PC-9 (cell line): ENCODE measurements around the gene ADAT3. TPM values are rescaled to one million over a fixed set of nuclear protein-coding genes. Genes with fewer than 3 reads are reported as not detected.

Experiments
- BruUV-seq: library from RNA; stranded (reverse); fragments of 400-500 nt; replicated peaks from 2 replicates; lab custom pipeline; 2021; lab: Mats Ljungman, UMichigan
- CTCF ChIA-PET: fragments of 300-600 bp; sonication (Branson Sonifier 250); formaldehyde crosslinking; loops from one replicate; lab custom pipeline; 2022; ENCODE audit warnings: antibody characterized with exemption; lab: Charles Lee
- POLR2A ChIA-PET: fragments of 300-600 bp; sonication (Branson Sonifier 250); formaldehyde crosslinking; loops from one replicate; lab custom pipeline; 2022; ENCODE audit warnings: antibody characterized with exemption; ENCODE audit not compliant: unreplicated experiment; lab: Charles Lee
- DNase-seq, 2 experiments: peaks; one replicate each; pipeline versions ENCODE4 v3.0.0 to v3.0.0-alpha.2; 2015 to 2022; ENCODE audit warnings: mixed read lengths in 1 of 2
- H2AFZ ChIP-seq: fragments of 200-600 bp; sonication (generic); 2 replicates; pipeline ENCODE4 v1.8.1; 2017; ENCODE audit warnings: antibody characterized with exemption
- H3F3A ChIP-seq: fragments of 200-600 bp; sonication (generic); 2 replicates; pipeline ENCODE4 v1.8.1; 2017; ENCODE audit warnings: antibody characterized with exemption, mild to moderate bottlenecking, low read depth; ENCODE audit not compliant: insufficient read depth
- H3K27ac ChIP-seq: fragments of 200-600 bp; sonication (generic); 2 replicates; pipeline ENCODE4 v1.6.1; 2016; ENCODE audit warnings: mixed run types
- H3K27me3 ChIP-seq: fragments of 200-600 bp; sonication (generic); 2 replicates; pipeline ENCODE4 v1.6.1; 2016; ENCODE audit warnings: low read depth, mixed run types; ENCODE audit not compliant: insufficient read depth
- H3K36me3 ChIP-seq: fragments of 200-600 bp; sonication (generic); 2 replicates; pipeline ENCODE4 v1.6.1; 2016; ENCODE audit warnings: low read depth, mixed run types
- H3K4me1 ChIP-seq: fragments of 200-600 bp; sonication (generic); replicated peaks from 2 replicates; pipeline ENCODE4 v1.6.1; 2016; ENCODE audit warnings: mixed run types; ENCODE audit not compliant: insufficient read depth
- H3K4me2 ChIP-seq: fragments of 200-600 bp; sonication (generic); 2 replicates; pipeline ENCODE4 v1.6.1; 2017; ENCODE audit warnings: mixed run types
- H3K4me3 ChIP-seq: fragments of 200-600 bp; sonication (generic); 2 replicates; pipeline ENCODE4 v1.6.1; 2016; ENCODE audit warnings: mixed run types
- H3K79me2 ChIP-seq: fragments of 200-600 bp; sonication (generic); 2 replicates; pipeline ENCODE4 v1.6.1; 2017; ENCODE audit warnings: low read depth, mixed run types
- H3K9me2 ChIP-seq: fragments of 200-600 bp; sonication (generic); 2 replicates; pipeline ENCODE4 v1.8.1; 2017; ENCODE audit warnings: mild to moderate bottlenecking; ENCODE audit not compliant: insufficient read depth
- H3K9me3 ChIP-seq: fragments of 200-600 bp; sonication (generic); 2 replicates; pipeline ENCODE4 v1.8.1; 2016; ENCODE audit warnings: low read depth; ENCODE audit not compliant: insufficient read depth
- H4K20me1 ChIP-seq: fragments of 200-600 bp; sonication (generic); 2 replicates; pipeline ENCODE4 v1.8.1; 2017; ENCODE audit not compliant: insufficient read depth
- EZH2 ChIP-seq: fragments of 200-600 bp; sonication (generic); IDR thresholded peaks from 2 replicates; pipeline ENCODE4 v1.8.0; 2017; ENCODE audit warnings: antibody characterized with exemption, low read depth
- intact Hi-C: fragments of 100-400 bp; cut with micrococcal nuclease; formaldehyde crosslinking; loops from one replicate; pipeline ENCODE4 v1.10.0; 2022; ENCODE audit not compliant: unreplicated experiment
- total RNA-seq: library from RNA; stranded (reverse); gene quantifications from 2 replicates; pipeline ENCODE4 v1.2.3, GENCODE V29; 2021
- TF ChIP-seq, protein P1 (sequence below): fragments of 200-600 bp; sonication (generic); conservative IDR thresholded peaks from 2 replicates; pipeline ENCODE4 v1.6.1; 2017; ENCODE audit warnings: mixed run types, antibody characterized with exemption, mild to moderate bottlenecking, moderate library complexity

ADAT3 gene
- total RNA-seq, 1 experiment from 2014 or later, result 7.8 TPM

- POLR2A ChIA-PET, result no interaction called here
- no peak for DNase-seq
- CTCF ChIA-PET, result no interaction called here
- H3K27me3 ChIP-seq, result no peaks in the 10 kb centered on the region
- H3K36me3 ChIP-seq, result no peaks in the 10 kb centered on the region
- no peak overlapping the region for H3K27ac ChIP-seq
- peaks cover 8% of the 10 kb centered on the region; the same call in 1 of the 2 replicates for H4K20me1 ChIP-seq
- H3K4me2 ChIP-seq, result peak overlapping the region; percentile 91
- no peaks in the 10 kb centered on the region for H3K9me3 ChIP-seq
- BruUV-seq, result no TSS peak
- H3F3A ChIP-seq, result no peaks in the 10 kb centered on the region
- peaks cover 6% of the 10 kb centered on the region; the same call in 1 of the 2 replicates for H3K4me1 ChIP-seq
- intact Hi-C loops, result no loop called here
- no peak overlapping the region for H3K4me3 ChIP-seq
- TF ChIP-seq, protein P1, sequence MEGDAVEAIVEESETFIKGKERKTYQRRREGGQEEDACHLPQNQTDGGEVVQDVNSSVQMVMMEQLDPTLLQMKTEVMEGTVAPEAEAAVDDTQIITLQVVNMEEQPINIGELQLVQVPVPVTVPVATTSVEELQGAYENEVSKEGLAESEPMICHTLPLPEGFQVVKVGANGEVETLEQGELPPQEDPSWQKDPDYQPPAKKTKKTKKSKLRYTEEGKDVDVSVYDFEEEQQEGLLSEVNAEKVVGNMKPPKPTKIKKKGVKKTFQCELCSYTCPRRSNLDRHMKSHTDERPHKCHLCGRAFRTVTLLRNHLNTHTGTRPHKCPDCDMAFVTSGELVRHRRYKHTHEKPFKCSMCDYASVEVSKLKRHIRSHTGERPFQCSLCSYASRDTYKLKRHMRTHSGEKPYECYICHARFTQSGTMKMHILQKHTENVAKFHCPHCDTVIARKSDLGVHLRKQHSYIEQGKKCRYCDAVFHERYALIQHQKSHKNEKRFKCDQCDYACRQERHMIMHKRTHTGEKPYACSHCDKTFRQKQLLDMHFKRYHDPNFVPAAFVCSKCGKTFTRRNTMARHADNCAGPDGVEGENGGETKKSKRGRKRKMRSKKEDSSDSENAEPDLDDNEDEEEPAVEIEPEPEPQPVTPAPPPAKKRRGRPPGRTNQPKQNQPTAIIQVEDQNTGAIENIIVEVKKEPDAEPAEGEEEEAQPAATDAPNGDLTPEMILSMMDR, result no peak
- no peak for TF ChIP-seq EZH2
- peaks cover 31% of the 10 kb centered on the region for H3K79me2 ChIP-seq
- no peaks in the 10 kb centered on the region for H3K9me2 ChIP-seq
- H2AFZ ChIP-seq, result no peak overlapping the region
These were observed 22.2 kb upstream of the ADAT3 start for GRCh38 chr19:1882786-1883692.

DNA sequence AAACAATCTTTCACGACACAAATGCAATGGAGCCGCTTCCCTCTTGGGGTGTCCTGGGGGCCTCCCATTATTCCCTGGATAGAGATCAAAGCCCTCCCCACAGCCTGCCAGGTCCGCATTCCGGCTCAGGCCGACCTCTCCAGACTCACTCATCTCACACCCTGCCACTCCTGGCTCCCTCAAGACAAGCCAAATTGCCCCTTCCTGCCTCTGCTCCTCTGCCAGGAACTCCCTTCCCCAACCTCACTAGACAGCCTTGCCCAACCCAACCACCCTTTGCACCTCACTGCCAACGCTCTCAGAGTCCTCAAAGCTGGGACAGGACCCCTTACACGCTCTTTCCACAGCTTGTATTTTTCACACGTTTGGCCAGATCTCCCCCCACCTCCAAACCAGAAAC, 21.4 kb upstream of the ADAT3 start:
- Histone ChIP-seq H2AFZ (no peak overlapping the region), H3K27me3 (no peaks in the 10 kb centered on the region), H3K4me2 (peak overlapping the region; percentile 91), H4K20me1 (peaks cover 8% of the 10 kb centered on the region; the same call in 1 of the 2 replicates), H3K4me1 (peaks cover 6% of the 10 kb centered on the region; the same call in 1 of the 2 replicates), H3K36me3 (no peaks in the 10 kb centered on the region), H3K9me3 (no peaks in the 10 kb centered on the region), H3K79me2 (peaks cover 31% of the 10 kb centered on the region), H3K4me3 (peak overlapping the region; percentile 73), H3K9me2 (no peaks in the 10 kb centered on the region), H3F3A (no peaks in the 10 kb centered on the region), H3K27ac (no peak overlapping the region)
- intact Hi-C loops, result no loop called here
- no TSS peak for BruUV-seq
- DNase-seq, result no peak
- CTCF ChIA-PET, result interaction anchor here (1.4 kb wide), 1 partner anchor 14 kb away, joined by 8 read pairs; no protein-coding TSS in a partner anchor
- TF ChIP-seq, protein P1, result no peak
- no peak for TF ChIP-seq EZH2
- POLR2A ChIA-PET, result no interaction called here

- Histone ChIP-seq H3K36me3 (no peaks in the 10 kb centered on the region), H3K4me3 (peak overlapping the region; percentile 73), H3K27ac (no peak overlapping the region), H3K27me3 (no peaks in the 10 kb centered on the region), H3K79me2 (peaks cover 31% of the 10 kb centered on the region), H3K9me3 (no peaks in the 10 kb centered on the region), H4K20me1 (peaks cover 8% of the 10 kb centered on the region; the same call in 1 of the 2 replicates), H3F3A (no peaks in the 10 kb centered on the region), H3K4me2 (peak overlapping the region; percentile 91), H3K9me2 (no peaks in the 10 kb centered on the region), H2AFZ (no peak overlapping the region), H3K4me1 (peaks cover 6% of the 10 kb centered on the region; the same call in 1 of the 2 replicates)
- intact Hi-C loops, result no loop called here
- no peak for TF ChIP-seq EZH2
- TF ChIP-seq, protein P1, result no peak
- ChIA-PET POLR2A (no interaction called here), CTCF (interaction anchor here (1.4 kb wide), 1 partner anchor 13 kb away, joined by 8 read pairs; no protein-coding TSS in a partner anchor)
- DNase-seq, result peak in 1 of 2 experiments; percentile 22
- no TSS peak for BruUV-seq
These were observed 20.9 kb upstream of the ADAT3 start for GRCh38 chr19:1884291-1884718.
